Mesenchymal stem cell (in vitro differentiated cells and primary cell): ENCODE data around the gene PRKG1.

Source experiments
- DNase-seq: peaks from one replicate; pipeline ENCODE4 v3.0.0-alpha.2; 2013
- H2AFZ ChIP-seq: one replicate; pipeline ENCODE4 v1.6.1; 2013; ENCODE audit warnings: low read depth, mild to moderate bottlenecking, control low read depth, inconsistent platforms, low read length, moderate library complexity
- H2AK5ac ChIP-seq: 2 replicates; pipeline ENCODE4 v1.6.1; 2013; ENCODE audit warnings: low read length, moderate library complexity, mild to moderate bottlenecking, inconsistent platforms; ENCODE audit not compliant: severe bottlenecking
- H2BK120ac ChIP-seq: one replicate; pipeline ENCODE4 v1.6.1; 2013; ENCODE audit warnings: low read depth, mild to moderate bottlenecking, inconsistent platforms, low read length, moderate library complexity
- H2BK12ac ChIP-seq, 2 experiments: one replicate each; pipeline ENCODE4 v1.6.1; 2013; ENCODE audit warnings: inconsistent platforms in 2 of 2, low read length in 2 of 2, mild to moderate bottlenecking in 2 of 2, moderate library complexity in 2 of 2, control low read depth in 1 of 2
- H2BK15ac ChIP-seq: one replicate; pipeline ENCODE4 v1.6.1; 2013; ENCODE audit warnings: mild to moderate bottlenecking, low read depth, inconsistent platforms; ENCODE audit not compliant: poor library complexity, severe bottlenecking
- H2BK5ac ChIP-seq: 2 replicates; pipeline ENCODE4 v1.6.1; 2013; ENCODE audit warnings: low read depth, mild to moderate bottlenecking, low read length, control low read depth, inconsistent platforms; ENCODE audit not compliant: poor library complexity, severe bottlenecking
- H3K14ac ChIP-seq, 2 experiments: one replicate each; pipeline ENCODE4 v1.6.1; 2013; ENCODE audit warnings: inconsistent platforms in 2 of 2, low read length in 2 of 2, control low read depth in 1 of 2, mild to moderate bottlenecking in 1 of 2, moderate library complexity in 1 of 2
- H3K18ac ChIP-seq, 2 experiments: one replicate each; pipeline ENCODE4 v1.6.1; 2013; ENCODE audit warnings: inconsistent platforms in 2 of 2, low read length in 2 of 2, control low read depth in 1 of 2, low read depth in 1 of 2, mild to moderate bottlenecking in 1 of 2
- H3K23ac ChIP-seq, 2 experiments: one replicate each; pipeline ENCODE4 v1.6.1; 2013; ENCODE audit warnings: inconsistent platforms in 2 of 2, low read length in 2 of 2, mild to moderate bottlenecking in 2 of 2, moderate library complexity in 2 of 2, control low read depth in 1 of 2
- H3K27ac ChIP-seq: 2 replicates; pipeline ENCODE4 v1.5.1; 2013; ENCODE audit warnings: mild to moderate bottlenecking, moderate library complexity, low read length, control low read depth, inconsistent platforms; ENCODE audit not compliant: poor library complexity, severe bottlenecking
- H3K27me3 ChIP-seq, 2 experiments: 2 replicates each; pipeline versions ENCODE4 v1.6.1 to v1.7.0; 2013; ENCODE audit warnings: low read length in 2 of 2, mild to moderate bottlenecking in 2 of 2, moderate library complexity in 2 of 2, control low read depth in 1 of 2, inconsistent platforms in 1 of 2; ENCODE audit not compliant: control insufficient read depth in 1 of 2, insufficient read depth in 1 of 2
- H3K36me3 ChIP-seq, 2 experiments: 2 replicates each; pipeline versions ENCODE4 v1.6.1 to v1.7.0; 2013; ENCODE audit warnings: low read length in 2 of 2, control low read depth in 1 of 2, inconsistent platforms in 1 of 2, low read depth in 1 of 2, mild to moderate bottlenecking in 1 of 2; ENCODE audit not compliant: insufficient read depth in 2 of 2, control insufficient read depth in 1 of 2
- H3K4ac ChIP-seq, 2 experiments: one replicate each; pipeline ENCODE4 v1.6.1; 2013; ENCODE audit warnings: inconsistent platforms in 2 of 2, low read length in 2 of 2, mild to moderate bottlenecking in 2 of 2, moderate library complexity in 2 of 2, control low read depth in 1 of 2, low read depth in 1 of 2
- H3K4me1 ChIP-seq: 2 replicates; pipeline ENCODE4 v1.6.1; 2013; ENCODE audit warnings: low read depth, low read length, control low read depth; ENCODE audit not compliant: control insufficient read depth, insufficient read depth
- H3K4me2 ChIP-seq: 2 replicates; pipeline ENCODE4 v1.6.1; 2013; ENCODE audit warnings: low read length, mild to moderate bottlenecking, inconsistent platforms; ENCODE audit not compliant: poor library complexity, severe bottlenecking
- H3K4me3 ChIP-seq, 2 experiments: 2 replicates each; pipeline versions ENCODE4 v1.5.1 to v1.7.0; 2013; ENCODE audit warnings: low read length in 2 of 2, mild to moderate bottlenecking in 2 of 2, control low read depth in 1 of 2, low read depth in 1 of 2; ENCODE audit not compliant: insufficient read depth in 1 of 2
- H3K79me1 ChIP-seq: replicated peaks from 2 replicates; pipeline ENCODE4 v1.6.1; 2013; ENCODE audit warnings: mild to moderate bottlenecking, control low read depth, low read length, inconsistent platforms; ENCODE audit not compliant: poor library complexity, severe bottlenecking
- H3K9ac ChIP-seq: 2 replicates; pipeline ENCODE4 v1.7.0; 2013; ENCODE audit warnings: mild to moderate bottlenecking, low read length, moderate library complexity
- H3K9me3 ChIP-seq: 2 replicates; pipeline ENCODE4 v1.7.0; 2013; ENCODE audit warnings: mild to moderate bottlenecking, low read length; ENCODE audit not compliant: control insufficient read depth
- H4K8ac ChIP-seq: one replicate; pipeline ENCODE4 v1.6.1; 2013; ENCODE audit warnings: inconsistent platforms, mild to moderate bottlenecking, low read length, moderate library complexity
- H4K91ac ChIP-seq: one replicate; pipeline ENCODE4 v1.6.1; 2013; ENCODE audit warnings: mild to moderate bottlenecking, low read length, inconsistent platforms
- WGBS: methylation state at CpG from one replicate; pipeline ENCODE4 v1.1.7; 2013; ENCODE audit warnings: mixed read lengths; 5-methylcytosine and 5-hydroxymethylcytosine counted together

Gene PRKG1

DNA sequence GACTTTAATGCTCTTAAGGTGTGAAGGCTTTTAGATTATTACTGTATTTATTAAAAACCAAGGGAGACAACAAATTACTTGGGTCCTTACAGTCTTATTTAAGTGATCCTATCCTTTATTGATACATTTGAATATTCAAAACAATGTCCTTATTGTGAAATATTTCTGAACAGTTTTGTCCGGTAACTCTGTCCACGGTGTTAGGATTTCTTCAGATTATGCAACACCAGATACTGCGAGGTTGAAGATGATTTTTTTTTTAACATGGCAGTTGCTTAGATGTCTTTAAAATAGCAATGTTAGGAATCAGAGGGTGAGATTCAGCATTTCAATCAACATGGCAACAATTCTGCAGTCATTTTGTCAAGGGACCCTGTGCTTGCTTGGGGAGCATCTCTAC, 448.6 kb downstream of the PRKG1 start:
- H3K23ac ChIP-seq: no peak overlapping the region
- no peaks in the 10 kb centered on the region for H3K79me1 ChIP-seq
- no peak overlapping the region for H2BK5ac ChIP-seq
- no peak overlapping the region for H3K9ac ChIP-seq
- no peak overlapping the region for H4K91ac ChIP-seq
- no peak overlapping the region for H4K8ac ChIP-seq
- DNase-seq: no peak
- H3K27ac ChIP-seq: no peak overlapping the region
- WGBS: 91% methylated on average over 3 of the region's 3 CpGs
- no peak overlapping the region for H3K18ac ChIP-seq
- no peak overlapping the region for H2AK5ac ChIP-seq
- no peak overlapping the region for H2BK12ac ChIP-seq
- no peaks in the 10 kb centered on the region for H3K27me3 ChIP-seq
- H3K4me1 ChIP-seq: no peaks in the 10 kb centered on the region
- H2AFZ ChIP-seq: no peak overlapping the region
- H3K4ac ChIP-seq: no peak overlapping the region
- no peak overlapping the region for H2BK120ac ChIP-seq
- no peak overlapping the region for H2BK15ac ChIP-seq
- H3K14ac ChIP-seq: no peak overlapping the region
- H3K4me3 ChIP-seq: no peak overlapping the region
- H3K9me3 ChIP-seq: no peaks in the 10 kb centered on the region
- H3K4me2 ChIP-seq: no peak overlapping the region
- H3K36me3 ChIP-seq: no peaks in the 10 kb centered on the region

DNA sequence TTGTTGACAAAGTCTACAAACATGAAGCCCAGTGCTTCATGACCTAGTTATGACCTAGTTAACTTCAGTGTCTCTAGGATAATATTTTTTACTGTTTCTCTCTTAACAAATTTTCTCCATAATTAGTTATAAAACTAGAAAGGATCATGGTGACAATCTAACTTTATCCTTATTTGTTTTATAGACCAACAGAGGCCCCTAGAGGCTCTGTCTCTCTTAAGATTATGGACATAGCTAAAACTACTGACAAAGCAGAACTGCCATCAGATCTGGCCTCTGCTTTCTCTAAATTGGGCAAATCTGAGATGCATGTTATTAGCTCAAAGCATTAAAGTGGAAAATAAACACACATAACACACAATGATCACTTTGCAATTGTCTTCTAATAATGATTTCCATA, 449.2 kb downstream of the PRKG1 start:
- no peak overlapping the region for H3K23ac ChIP-seq
- H3K4me2 ChIP-seq: no peak overlapping the region
- no peak overlapping the region for H3K4ac ChIP-seq
- H3K18ac ChIP-seq: no peak overlapping the region
- no peak overlapping the region for H2BK5ac ChIP-seq
- no peak for DNase-seq
- H2BK12ac ChIP-seq: no peak overlapping the region
- H3K79me1 ChIP-seq: no peaks in the 10 kb centered on the region
- H3K9me3 ChIP-seq: no peaks in the 10 kb centered on the region
- no peak overlapping the region for H2BK15ac ChIP-seq
- H4K8ac ChIP-seq: no peak overlapping the region
- H3K27me3 ChIP-seq: no peaks in the 10 kb centered on the region
- H2BK120ac ChIP-seq: no peak overlapping the region
- H3K27ac ChIP-seq: no peak overlapping the region
- H3K14ac ChIP-seq: no peak overlapping the region
- no peaks in the 10 kb centered on the region for H3K4me1 ChIP-seq
- H2AFZ ChIP-seq: no peak overlapping the region
- H4K91ac ChIP-seq: no peak overlapping the region
- no peak overlapping the region for H3K4me3 ChIP-seq
- H3K9ac ChIP-seq: no peak overlapping the region
- H3K36me3 ChIP-seq: no peaks in the 10 kb centered on the region
- H2AK5ac ChIP-seq: no peak overlapping the region

DNA sequence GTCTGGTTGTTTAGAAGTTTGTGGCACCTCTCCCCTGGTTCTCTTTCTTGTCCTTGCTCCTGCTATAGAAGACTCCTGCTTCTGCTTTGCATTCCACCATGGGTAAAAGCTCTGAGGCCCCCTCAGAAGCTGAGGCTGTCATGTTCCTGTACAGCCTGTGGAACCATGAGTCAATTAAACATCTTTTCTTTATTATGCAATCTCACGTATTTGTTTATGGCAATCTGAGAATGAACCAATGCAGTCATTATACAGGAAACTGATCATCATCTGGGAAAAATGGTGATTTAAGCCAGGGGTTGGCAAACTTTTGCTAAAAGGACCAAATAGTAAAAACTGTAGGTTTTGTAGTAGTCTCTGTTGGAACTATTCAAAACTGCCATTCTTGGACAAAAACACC, 449.8 kb downstream of the PRKG1 start:
- no peak overlapping the region for H3K27ac ChIP-seq
- H4K91ac ChIP-seq: no peak overlapping the region
- no peak overlapping the region for H2BK120ac ChIP-seq
- H2AK5ac ChIP-seq: no peak overlapping the region
- WGBS: 43% methylated on average over 1 of the region's 1 CpG
- H3K14ac ChIP-seq: no peak overlapping the region
- H3K9ac ChIP-seq: no peak overlapping the region
- no peak overlapping the region for H3K4me3 ChIP-seq
- no peak overlapping the region for H3K4me2 ChIP-seq
- peak; percentile 52 for DNase-seq
- H3K23ac ChIP-seq: no peak overlapping the region
- H3K79me1 ChIP-seq: no peaks in the 10 kb centered on the region
- H3K4ac ChIP-seq: no peak overlapping the region
- H3K27me3 ChIP-seq: no peaks in the 10 kb centered on the region
- no peak overlapping the region for H2BK12ac ChIP-seq
- H3K4me1 ChIP-seq: no peaks in the 10 kb centered on the region
- no peak overlapping the region for H2BK5ac ChIP-seq
- H4K8ac ChIP-seq: no peak overlapping the region
- H2BK15ac ChIP-seq: no peak overlapping the region
- no peak overlapping the region for H3K18ac ChIP-seq
- no peaks in the 10 kb centered on the region for H3K36me3 ChIP-seq
- no peaks in the 10 kb centered on the region for H3K9me3 ChIP-seq
- H2AFZ ChIP-seq: no peak overlapping the region

DNA sequence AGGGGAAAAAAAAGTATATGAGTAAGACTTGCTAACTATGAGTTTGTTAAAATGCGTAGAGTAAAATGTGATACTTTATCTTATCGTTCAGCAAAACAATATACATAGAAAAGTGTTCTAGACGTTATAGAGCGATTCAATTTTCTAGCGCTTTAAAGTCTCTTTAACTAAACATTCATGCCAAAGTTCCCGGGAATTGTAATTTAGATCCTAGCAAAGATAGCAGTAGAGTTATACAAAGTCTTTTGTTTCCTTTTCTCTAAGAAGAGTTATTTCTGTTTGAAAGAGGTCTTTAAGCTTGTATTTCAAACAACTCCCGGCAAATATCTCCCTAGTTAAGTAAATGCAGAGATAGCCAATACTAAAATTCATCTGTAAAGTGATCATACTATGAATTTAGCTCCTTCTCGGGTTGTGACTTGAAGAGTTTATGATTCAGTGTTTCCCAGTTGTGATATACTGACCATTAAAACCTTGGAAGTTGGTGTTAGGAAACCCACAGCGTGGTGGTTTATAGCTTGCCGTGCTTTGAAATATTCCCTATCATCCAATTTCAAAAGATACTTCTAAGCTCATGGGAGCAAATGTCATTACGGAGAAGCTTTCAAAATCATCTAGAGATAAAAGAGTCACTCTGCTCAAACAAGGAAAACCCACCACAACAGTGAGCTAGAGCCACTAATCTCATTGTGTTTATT, 453.4 kb downstream of the PRKG1 start:
- no peak overlapping the region for H2BK5ac ChIP-seq
- no peak overlapping the region for H2BK15ac ChIP-seq
- H2AFZ ChIP-seq: no peak overlapping the region
- no peak overlapping the region for H3K4ac ChIP-seq
- no peak overlapping the region for H3K27ac ChIP-seq
- H3K18ac ChIP-seq: no peak overlapping the region
- no peak overlapping the region for H2BK12ac ChIP-seq
- H2AK5ac ChIP-seq: no peak overlapping the region
- H3K36me3 ChIP-seq: no peaks in the 10 kb centered on the region
- H4K8ac ChIP-seq: no peak overlapping the region
- WGBS: 57% methylated on average over 4 of the region's 11 CpGs
- H3K79me1 ChIP-seq: no peaks in the 10 kb centered on the region
- H3K27me3 ChIP-seq: no peaks in the 10 kb centered on the region
- H3K4me1 ChIP-seq: no peaks in the 10 kb centered on the region
- peak; percentile 40 for DNase-seq
- peak overlapping the region; percentile 65 for H3K9ac ChIP-seq
- H3K4me3 ChIP-seq: peak overlapping the region in 1 of 2 experiments; percentile 6
- no peak overlapping the region for H3K23ac ChIP-seq
- no peak overlapping the region for H3K4me2 ChIP-seq
- no peaks in the 10 kb centered on the region for H3K9me3 ChIP-seq
- H3K14ac ChIP-seq: no peak overlapping the region
- no peak overlapping the region for H2BK120ac ChIP-seq
- H4K91ac ChIP-seq: no peak overlapping the region
